GM23338 (cell line): ENCODE measurements around the gene HGF.
A peak's percentile ranks its signal among the peaks of the same experiment; 100 is the strongest.

Experiments used
- CREB1 ChIP-seq: fragments of 250-450 bp; sonication (Bioruptor Pico); IDR thresholded peaks from 2 replicates; pipeline ENCODE4 v1.5.0; 2020; ENCODE audit warnings: low read depth, mild to moderate bottlenecking, moderate library complexity
- CTCF ChIP-seq, 2 experiments: fragments of 200-600 bp in 1 of 2; sonication (generic) in 1 of 2; conservative IDR thresholded peaks; 2 replicates each; pipeline versions ENCODE4 v1.5.1 to v1.6.1; 2016 to 2017; ENCODE audit warnings: antibody characterized with exemption in 2 of 2, low read depth in 2 of 2, mild to moderate bottlenecking in 2 of 2, moderate library complexity in 1 of 2
- EZH2 ChIP-seq: fragments of 200-600 bp; sonication (generic); IDR thresholded peaks from one replicate; pipeline ENCODE4 v1.8.0; 2017; ENCODE audit warnings: antibody characterized with exemption, mild to moderate bottlenecking, low read depth; ENCODE audit not compliant: unreplicated experiment
- JUNB ChIP-seq: IDR thresholded peaks from one replicate; pipeline ENCODE4 v1.6.1; 2016; ENCODE audit warnings: antibody characterized with exemption; ENCODE audit not compliant: unreplicated experiment
- POLR2AphosphoS5 ChIP-seq: IDR thresholded peaks from 2 replicates; pipeline ENCODE4 v1.6.1; 2016; ENCODE audit warnings: antibody characterized with exemption, low read depth
- REST ChIP-seq: IDR thresholded peaks from one replicate; pipeline ENCODE4 v1.6.1; 2018; ENCODE audit warnings: antibody characterized with exemption; ENCODE audit not compliant: unreplicated experiment

GRCh38 chr7:81715984-81716588 lies 53.8 kb downstream of the HGF start:
- peak; percentile 31 to 63; a peak in 2 of 4 replicates for TF ChIP-seq CTCF (conservative IDR thresholded peaks at IDR 0.05; ENCODE audit: low read depth in 2 of 2)
- no peak for TF ChIP-seq EZH2
- TF ChIP-seq REST = no peak
- TF ChIP-seq CREB1 (CRISPR knock-in tag) = no peak
- no peak for TF ChIP-seq POLR2AphosphoS5
- TF ChIP-seq JUNB = no peak
